ENCODE measurements around the gene KIF7. TPM values are rescaled to one million over a fixed set of nuclear protein-coding genes. Genes with fewer than 3 reads are reported as not detected.
"Not testable (repeated sequence)": the region's sequence is repeated elsewhere in the genome, so short reads cannot be mapped to it uniquely, and the experiment has no call there.

The KIF7 gene
- total RNA-seq, 1 experiment from 2014 or later = 1.4 TPM

DNA sequence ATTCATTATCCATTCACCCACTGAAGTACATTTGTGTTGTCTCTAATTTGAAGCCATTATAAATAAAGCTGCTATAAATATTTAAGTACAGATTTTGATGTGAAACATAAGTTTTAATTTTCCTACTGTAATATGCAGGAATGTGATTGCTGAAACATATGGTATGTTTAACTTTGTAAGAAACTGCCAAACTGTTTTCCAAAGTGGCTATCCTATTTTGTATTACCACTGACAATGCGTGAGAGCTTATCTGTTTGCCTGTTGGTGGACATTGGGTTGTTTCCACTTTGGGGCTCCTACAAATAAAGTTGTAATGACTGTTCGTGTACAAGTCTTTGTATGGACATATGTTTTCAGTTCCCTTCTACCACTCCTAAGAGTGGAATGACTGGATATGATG lies 37.8 kb upstream of the KIF7 start:
- H3K27me3 Mint-ChIP-seq (ENCODE audit: unreplicated experiment) = peaks cover 24% of the 10 kb centered on the region
- intact Hi-C loops (cut with micrococcal nuclease; ENCODE audit: unreplicated experiment) = loop anchor here (10.0 kb wide), 1 partner anchor 1798 kb away; no protein-coding TSS in a partner anchor
- DNase-seq = no peak
- H3K4me3 Mint-ChIP-seq (ENCODE audit: low read depth, unreplicated experiment) = no peak overlapping the region
- no peak overlapping the region for H3K27ac Mint-ChIP-seq (ENCODE audit: unreplicated experiment)
- H3K36me3 Mint-ChIP-seq (ENCODE audit: insufficient read depth, unreplicated experiment) = peaks cover 18% of the 10 kb centered on the region
- H3K4me1 Mint-ChIP-seq (ENCODE audit: low read depth, unreplicated experiment) = no peaks in the 10 kb centered on the region
- no TSS peak for BruUV-seq (replicated peaks)
- CTCF ChIA-PET = no interaction called here
- TF ChIP-seq, protein P1, sequence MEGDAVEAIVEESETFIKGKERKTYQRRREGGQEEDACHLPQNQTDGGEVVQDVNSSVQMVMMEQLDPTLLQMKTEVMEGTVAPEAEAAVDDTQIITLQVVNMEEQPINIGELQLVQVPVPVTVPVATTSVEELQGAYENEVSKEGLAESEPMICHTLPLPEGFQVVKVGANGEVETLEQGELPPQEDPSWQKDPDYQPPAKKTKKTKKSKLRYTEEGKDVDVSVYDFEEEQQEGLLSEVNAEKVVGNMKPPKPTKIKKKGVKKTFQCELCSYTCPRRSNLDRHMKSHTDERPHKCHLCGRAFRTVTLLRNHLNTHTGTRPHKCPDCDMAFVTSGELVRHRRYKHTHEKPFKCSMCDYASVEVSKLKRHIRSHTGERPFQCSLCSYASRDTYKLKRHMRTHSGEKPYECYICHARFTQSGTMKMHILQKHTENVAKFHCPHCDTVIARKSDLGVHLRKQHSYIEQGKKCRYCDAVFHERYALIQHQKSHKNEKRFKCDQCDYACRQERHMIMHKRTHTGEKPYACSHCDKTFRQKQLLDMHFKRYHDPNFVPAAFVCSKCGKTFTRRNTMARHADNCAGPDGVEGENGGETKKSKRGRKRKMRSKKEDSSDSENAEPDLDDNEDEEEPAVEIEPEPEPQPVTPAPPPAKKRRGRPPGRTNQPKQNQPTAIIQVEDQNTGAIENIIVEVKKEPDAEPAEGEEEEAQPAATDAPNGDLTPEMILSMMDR (IDR thresholded peaks at IDR 0.05; ENCODE audit: unreplicated experiment) = no peak
- H3K9me3 Mint-ChIP-seq (ENCODE audit: low read depth, unreplicated experiment) = no peaks in the 10 kb centered on the region

DNA sequence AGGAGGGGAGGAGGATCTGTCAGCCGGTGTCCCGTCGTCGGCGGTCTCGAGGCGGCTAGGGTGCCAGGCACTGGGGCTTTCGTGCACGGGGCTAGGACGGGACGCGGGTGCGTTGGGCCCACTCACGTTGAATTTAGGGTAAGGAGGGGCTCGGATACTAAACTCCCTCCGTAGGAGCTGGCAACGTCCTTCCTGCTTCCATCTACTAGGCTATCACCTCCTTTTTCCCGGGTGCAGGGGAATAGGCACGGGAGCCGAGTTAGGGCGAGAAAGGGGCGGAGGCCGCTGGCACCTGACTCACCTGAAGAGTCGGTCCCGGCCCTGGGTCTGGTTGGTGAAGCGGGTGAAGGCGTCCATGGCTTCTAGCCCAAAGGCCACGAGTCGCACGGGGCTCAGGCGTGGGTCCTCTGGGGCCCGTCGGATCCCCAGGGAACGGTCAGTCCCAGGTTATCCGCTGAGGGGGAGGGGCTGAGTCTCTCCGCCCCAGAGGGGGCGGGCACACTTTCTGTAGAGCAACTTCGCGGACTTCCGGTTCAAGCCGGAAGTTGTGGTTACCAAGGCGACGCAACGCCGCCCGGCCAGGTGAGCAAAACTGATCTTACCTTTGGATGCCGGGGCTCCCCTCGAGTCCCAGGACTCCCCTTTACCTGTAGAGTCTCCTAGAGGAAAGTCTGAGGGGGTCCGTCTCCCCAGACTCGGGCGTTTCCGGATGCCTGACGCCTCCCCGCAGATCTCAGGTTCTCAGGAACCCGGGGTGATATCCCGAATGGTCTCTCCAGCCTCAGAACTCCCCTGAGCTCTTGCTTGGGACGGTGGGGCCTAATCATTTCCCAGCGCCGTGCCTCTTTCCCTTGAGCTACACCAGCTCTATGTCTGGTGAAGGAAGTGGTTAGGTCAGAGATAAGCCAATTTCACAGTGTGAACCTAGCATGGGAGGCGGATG lies 35.3 kb upstream of the KIF7 start, which contains the start of the genes PEX11A and WDR93:
Gene PEX11A, minus strand, starts transcription at position 479 of the 943 bp plus-strand sequence. Its CDS starts 122 bp downstream, at position 357.
Gene WDR93, plus strand, starts transcription at position 536 of the 943 bp plus-strand sequence. CDS start 10,936 bp downstream, outside the sequence.
- peak within 1 kb of the TSS; percentile 88 for H3K27ac Mint-ChIP-seq (ENCODE audit: unreplicated experiment)
- H3K4me3 Mint-ChIP-seq (ENCODE audit: low read depth, unreplicated experiment) = peak within 1 kb of the TSS; percentile 96
- no peaks in the 10 kb centered on the region for H3K4me1 Mint-ChIP-seq (ENCODE audit: low read depth, unreplicated experiment)
- CTCF ChIA-PET = no interaction called here
- intact Hi-C loops (cut with micrococcal nuclease; ENCODE audit: unreplicated experiment) = loop anchor here (10.0 kb wide), 1 partner anchor 1796 kb away; no protein-coding TSS in a partner anchor
- BruUV-seq (replicated peaks) = TSS peak; percentile 69
- H3K27me3 Mint-ChIP-seq (ENCODE audit: unreplicated experiment) = peaks cover 13% of the 10 kb centered on the region
- TF ChIP-seq, protein P1 (IDR thresholded peaks at IDR 0.05; ENCODE audit: unreplicated experiment) = no peak
- DNase-seq = peak; percentile 92
- peaks cover 18% of the 10 kb centered on the region for H3K36me3 Mint-ChIP-seq (ENCODE audit: insufficient read depth, unreplicated experiment)
- no peaks in the 10 kb centered on the region for H3K9me3 Mint-ChIP-seq (ENCODE audit: low read depth, unreplicated experiment)

DNA sequence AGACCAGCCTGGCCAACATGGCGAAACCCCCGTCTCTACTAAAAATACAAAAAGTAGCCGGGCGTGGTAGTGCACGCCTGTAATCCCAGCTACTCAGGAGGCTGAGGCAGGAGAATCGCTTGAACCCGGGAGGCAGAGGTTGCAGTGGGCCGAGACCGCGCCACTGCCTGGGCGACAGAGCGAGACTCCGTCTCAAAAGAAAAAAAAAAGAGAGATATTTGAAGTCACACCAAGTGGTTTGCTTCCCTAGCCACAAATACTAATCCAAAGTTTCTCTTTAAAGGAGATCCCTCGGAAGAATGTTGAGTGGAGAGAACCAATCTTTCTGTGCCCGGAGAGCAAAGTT lies 34.6 kb upstream of the KIF7 start:
- intact Hi-C loops (cut with micrococcal nuclease; ENCODE audit: unreplicated experiment) = loop anchor here (10.0 kb wide), 1 partner anchor 1795 kb away; no protein-coding TSS in a partner anchor
- not testable (repeated sequence) for H3K9me3 Mint-ChIP-seq (ENCODE audit: low read depth, unreplicated experiment); H3K27me3 Mint-ChIP-seq (ENCODE audit: unreplicated experiment); DNase-seq; BruUV-seq (replicated peaks); H3K4me1 Mint-ChIP-seq (ENCODE audit: low read depth, unreplicated experiment)
- H3K4me3 Mint-ChIP-seq (ENCODE audit: low read depth, unreplicated experiment) = peak overlapping the region; percentile 96
- peaks cover 18% of the 10 kb centered on the region for H3K36me3 Mint-ChIP-seq (ENCODE audit: insufficient read depth, unreplicated experiment)
- H3K27ac Mint-ChIP-seq (ENCODE audit: unreplicated experiment) = peak overlapping the region; percentile 88
- CTCF ChIA-PET = interaction anchor here (0.7 kb wide), 1 partner anchor 154 kb away, joined by 4 read pairs; no protein-coding TSS in a partner anchor

DNA sequence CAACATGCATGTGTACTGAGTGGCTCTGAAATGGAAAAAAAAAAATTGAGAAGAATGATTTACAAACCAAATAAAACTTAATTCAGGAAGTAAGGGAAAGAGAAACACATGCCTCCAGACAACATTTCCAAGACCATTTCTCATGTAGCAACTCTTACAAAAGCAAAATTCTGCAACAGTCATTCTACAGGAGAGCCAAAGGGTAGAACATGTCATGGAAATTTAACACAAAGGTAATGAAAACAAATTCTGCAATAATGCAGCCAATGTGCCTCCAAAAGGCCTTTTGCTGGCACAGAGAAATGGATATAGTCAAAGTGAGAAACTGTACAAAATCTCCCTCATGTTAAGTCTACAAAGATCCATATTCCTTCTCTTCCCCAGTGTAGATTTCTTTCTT lies 31.3 kb upstream of the KIF7 start:
- CTCF ChIA-PET = no interaction called here
- TF ChIP-seq, protein P1 (IDR thresholded peaks at IDR 0.05; ENCODE audit: unreplicated experiment) = no peak
- H3K4me3 Mint-ChIP-seq (ENCODE audit: low read depth, unreplicated experiment) = no peak overlapping the region
- no peak overlapping the region for H3K27ac Mint-ChIP-seq (ENCODE audit: unreplicated experiment)
- H3K4me1 Mint-ChIP-seq (ENCODE audit: low read depth, unreplicated experiment) = peaks cover 6% of the 10 kb centered on the region
- intact Hi-C loops (cut with micrococcal nuclease; ENCODE audit: unreplicated experiment) = no loop called here
- no peak for DNase-seq
- H3K9me3 Mint-ChIP-seq (ENCODE audit: low read depth, unreplicated experiment) = no peaks in the 10 kb centered on the region
- BruUV-seq (replicated peaks) = no TSS peak
- no peaks in the 10 kb centered on the region for H3K27me3 Mint-ChIP-seq (ENCODE audit: unreplicated experiment)
- peaks cover 18% of the 10 kb centered on the region for H3K36me3 Mint-ChIP-seq (ENCODE audit: insufficient read depth, unreplicated experiment)
